NCI-H146 treated with DMSO at 0.1 percent for 48 hours (cell line): ENCODE results near the gene CHST9.
A peak's percentile ranks its signal among the peaks of the same experiment; 100 is the strongest.
"Not testable (repeated sequence)": the region's sequence is repeated elsewhere in the genome, so short reads cannot be mapped to it uniquely, and the experiment has no call there.

Source experiments
- DNase-seq: peaks from one replicate; lab custom pipeline; 2025; ENCODE audit not compliant: unreplicated experiment; lab: John Stamatoyannopoulos, UW

Gene CHST9

DNA sequence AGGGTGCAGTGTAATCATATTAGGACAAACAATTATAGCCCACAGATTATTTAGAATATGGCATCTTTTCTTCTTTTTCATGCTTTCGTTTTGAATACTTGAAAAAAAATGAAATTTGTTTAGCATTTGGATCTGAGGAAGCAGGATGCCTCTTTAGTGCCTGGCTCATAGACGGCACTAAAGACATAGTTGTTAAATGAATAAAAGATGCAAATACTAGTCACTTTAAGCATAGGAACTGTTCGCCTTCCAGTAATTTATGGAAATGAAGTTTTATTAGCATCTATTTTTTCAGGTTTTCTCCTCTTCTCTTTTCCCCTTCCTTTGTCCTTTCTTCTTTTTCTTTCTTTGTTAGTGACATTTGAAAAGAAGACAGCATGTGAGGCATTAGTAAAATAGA, 80.4 kb downstream of the CHST9 start:
- no peak for DNase-seq

DNA sequence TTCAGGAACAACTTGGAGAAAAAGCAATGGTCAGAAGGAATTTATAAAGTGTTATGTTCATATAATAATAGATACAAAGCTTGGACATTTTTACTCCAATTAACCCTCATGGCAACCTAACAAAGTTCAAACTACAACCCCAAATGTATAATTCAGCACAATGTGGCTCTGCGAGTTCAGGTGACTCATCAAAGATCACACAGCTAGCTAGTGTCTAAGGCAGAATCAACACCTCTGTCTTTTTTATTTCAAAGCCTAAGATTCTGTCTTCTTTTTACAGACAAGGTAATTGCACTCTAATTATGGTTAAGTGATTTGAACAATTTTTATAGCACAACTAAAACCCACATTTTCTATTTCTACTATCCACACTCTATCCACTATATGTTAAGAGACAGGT, 90.5 kb downstream of the CHST9 start:
- DNase-seq, result peak; percentile 84

DNA sequence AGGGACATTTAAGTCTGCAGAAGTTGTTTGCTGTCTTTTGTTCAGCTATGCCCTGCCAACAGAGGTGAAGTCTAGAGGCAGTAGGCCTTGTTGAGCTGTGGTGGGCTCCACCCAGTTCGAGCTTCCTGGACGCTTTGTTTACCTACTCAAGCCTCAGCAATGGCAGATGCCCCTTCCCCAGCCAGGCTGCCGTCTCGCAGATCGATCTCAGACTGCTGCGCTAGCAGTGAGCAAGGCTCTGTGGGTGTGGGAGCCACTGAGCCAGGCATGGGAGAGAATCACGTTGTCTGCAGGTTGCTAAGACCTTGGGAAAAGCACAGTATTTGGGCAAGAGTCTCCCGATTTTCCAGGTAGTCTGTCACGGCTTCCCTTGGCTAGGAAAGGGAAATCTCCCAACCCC, 91.8 kb downstream of the CHST9 start:
- DNase-seq, result not testable (repeated sequence)

DNA sequence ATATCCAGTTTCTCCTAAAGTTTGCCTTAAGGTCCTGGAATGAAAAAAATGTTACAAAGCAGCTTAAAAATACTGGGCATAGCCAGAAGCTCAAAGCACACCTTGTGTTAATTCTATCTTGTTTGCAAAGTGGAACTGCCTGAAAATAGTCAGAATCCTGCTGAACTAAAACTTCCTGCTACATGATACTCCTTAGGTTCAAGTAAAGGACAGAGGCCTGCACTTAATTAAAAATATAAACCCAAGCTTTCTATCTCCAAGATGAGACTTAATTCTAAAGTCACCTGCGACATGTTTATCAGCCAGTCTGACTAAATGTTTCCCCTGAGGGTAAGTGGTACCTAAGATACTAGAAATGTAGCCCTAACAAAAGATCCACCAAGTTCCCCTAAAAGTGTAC, 103.4 kb downstream of the CHST9 start:
- no peak for DNase-seq

DNA sequence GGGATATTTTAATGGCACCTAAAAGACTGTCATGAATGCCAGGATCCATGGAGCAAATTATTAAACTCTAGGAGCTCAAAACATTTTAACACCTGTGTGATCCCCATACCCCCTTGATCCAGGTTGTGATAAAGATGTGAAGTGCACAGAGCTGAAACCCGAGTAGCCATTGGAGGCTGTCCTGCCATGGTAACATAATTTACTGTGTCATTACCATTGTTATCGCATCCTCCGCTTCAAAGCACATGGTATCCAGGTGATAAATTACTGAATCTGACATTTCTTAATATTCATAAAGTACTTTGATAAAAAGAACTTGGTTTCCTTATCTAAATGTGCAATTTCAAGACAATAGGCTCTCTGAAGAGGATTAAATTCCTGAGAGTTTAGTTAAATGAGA, 109.3 kb downstream of the CHST9 start:
- DNase-seq, result peak; percentile 94

DNA sequence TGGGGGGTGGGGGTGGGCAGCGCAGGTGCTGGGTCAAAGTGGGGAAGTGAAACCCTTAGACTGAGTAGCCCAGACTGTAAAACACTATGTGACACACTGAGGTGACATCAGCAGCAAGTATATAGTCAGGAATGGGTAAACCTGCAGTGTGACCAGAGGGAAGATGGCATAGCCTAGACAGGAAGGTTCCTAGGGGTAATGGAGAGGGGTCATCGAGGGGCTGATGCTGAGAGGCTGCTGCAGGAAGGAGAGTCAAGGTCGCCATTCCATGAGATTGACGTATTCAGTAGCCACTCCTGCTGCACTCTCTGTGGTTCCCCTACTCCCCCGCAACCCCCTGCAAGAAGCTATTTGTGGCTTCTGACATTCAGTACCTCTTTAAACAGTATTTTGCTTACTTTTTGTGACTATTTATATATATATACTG, 111.7 kb downstream of the CHST9 start:
- no peak for DNase-seq

DNA sequence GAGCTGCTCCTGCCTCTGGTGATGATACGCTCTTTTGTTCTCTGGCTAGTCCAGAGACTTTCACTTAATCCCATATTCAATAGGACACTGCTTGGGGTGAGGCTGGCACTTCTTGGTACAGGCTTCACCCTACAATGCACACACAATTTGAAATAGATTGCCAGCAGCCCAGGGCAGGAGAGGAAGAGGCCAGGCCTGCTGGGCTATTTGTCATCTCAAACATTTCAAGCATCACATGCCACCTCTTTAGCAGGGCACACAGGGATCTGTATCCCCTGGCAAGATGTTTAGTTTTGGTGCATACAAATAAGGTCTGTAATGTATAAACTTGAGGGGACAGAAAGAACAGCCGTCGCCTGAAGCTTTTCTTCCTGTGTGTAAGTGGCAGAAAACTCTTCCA, 120.4 kb downstream of the CHST9 start:
- no peak for DNase-seq

DNA sequence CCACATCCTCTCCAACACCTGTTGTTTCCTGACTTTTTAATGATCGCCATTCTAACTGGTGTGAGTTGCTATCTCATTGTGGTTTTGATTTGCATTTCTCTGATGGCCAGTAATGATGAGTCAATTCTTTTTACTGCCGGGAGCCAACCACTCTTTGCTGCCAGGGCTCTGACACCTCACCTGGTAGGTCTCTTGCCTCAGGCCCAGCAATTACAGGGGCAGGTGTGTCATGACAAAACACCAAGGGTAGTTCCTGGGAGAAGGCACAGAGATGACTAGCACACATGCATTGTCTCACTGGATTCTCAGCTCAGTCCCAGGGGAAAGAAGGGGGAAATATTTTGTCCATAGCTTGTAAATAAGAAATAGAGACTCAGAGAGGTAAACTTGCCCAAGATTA, 122.3 kb downstream of the CHST9 start:
- DNase-seq, result peak; percentile 65

DNA sequence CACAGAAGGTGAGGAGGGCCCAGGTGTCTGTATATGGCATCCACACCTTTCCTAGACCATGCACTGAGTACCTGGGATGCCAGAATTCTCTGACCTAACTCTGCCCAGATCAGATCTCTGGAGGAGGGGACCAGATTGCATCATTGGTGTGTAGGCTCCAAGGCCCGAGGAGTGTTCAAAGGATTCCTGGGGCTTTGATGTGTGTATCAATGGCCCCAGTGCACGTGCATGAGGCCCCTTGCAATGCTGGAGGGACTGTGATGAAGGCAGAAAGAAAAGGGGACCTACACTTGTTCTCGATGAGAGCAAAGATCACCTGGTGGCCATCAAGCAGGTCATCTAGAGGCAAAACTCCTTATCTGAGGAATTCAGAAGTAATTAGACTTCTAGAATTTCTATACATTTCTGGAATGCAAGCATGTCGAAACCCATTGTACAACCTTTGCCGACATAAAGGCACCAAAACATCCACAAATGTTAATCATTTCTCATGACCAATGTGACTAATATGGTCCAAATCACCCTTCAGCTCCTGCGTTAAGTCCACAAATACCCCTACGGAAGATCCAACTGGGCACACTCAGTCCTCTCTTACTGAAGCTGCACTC, 123.5 kb downstream of the CHST9 start:
- DNase-seq, result no peak

DNA sequence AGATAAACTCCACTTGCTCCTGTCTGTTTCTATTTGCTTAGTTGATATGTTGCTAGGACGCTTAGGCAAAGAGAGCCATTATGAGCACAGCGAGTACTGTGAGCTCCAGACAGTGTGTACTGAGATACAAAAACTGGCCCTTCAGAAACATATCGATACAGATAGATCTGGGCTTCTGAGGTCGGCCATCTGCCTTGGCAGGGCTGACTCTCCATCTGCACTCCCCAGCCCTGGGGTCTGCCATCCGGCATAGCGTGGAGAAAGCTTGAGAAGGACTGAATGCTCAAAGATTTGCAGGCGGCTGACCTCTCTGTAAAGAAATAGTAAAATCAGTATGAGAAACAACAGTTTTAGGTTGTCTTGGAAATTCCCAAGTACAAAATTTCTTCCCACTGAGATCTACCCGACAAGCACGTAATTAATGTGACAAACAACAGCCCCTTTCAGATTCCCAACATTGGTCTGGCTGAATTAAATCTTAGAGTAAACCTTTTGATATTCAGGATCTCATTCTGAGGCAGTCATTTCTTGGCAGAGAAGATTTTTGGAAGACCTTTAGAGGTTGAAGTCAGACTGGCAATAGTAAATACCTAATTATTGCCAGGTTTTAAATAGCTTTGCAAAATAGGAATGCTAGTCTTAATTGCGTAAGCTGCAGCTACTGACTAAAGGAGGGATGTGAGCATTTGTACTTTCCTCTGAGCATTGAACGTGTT, 127.4 kb downstream of the CHST9 start:
- DNase-seq, result peak; percentile 99

DNA sequence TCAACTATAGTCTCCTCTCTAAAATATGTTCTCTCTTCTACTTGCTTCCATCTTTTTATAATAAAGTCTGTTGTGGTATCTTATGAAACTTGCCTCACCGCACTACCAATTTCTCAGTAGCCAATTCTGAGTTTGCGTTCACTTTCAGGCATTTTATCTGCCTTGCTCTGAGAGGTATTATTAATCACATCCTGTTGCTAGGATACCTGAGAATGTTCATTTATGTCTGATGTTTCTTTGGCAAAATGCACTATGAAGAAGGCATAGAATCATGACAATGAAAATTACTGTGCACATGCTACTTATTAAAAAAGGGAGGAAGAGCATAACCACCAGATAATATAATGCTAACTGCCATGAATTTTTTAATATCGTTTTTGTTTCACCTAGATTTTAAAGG, 130.2 kb downstream of the CHST9 start:
- no peak for DNase-seq

DNA sequence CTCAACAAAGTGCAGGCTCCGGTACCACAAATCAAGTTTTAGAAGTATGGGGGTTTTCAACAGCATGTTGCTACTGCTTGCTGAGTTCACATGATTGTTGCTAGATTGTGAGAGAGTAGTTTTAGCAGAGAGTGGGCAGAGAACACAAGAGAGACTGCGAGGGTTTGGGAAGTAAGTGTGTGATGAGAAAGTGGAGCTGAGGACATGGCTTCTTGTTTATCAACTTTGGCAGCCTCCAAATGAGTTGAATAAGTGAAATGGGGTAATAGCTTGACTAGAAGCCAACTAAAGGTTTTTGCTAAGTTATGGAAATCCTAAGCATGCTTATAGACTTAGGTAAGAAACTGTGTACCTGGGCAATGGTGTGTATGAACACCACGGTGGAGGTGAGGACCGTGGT, 135.1 kb downstream of the CHST9 start:
- DNase-seq, result no peak

DNA sequence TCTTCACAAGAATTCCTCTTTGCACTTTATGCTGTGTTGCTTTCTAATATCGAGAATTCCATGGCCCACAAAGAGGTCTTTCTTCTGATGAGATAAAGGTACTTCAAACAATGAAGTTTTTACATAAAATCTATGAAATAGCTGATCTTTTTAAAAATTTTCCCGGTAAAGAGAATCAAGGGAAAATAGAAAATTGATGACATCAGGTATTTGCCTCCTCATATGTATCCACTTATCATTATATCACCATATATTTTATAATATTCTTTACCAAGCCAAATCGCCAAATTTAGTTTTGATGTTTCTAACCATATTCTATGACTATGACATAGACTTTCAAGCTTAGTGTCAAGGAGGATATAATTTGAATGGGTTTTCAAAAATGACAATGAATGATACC, 139.8 kb downstream of the CHST9 start:
- DNase-seq, result no peak

DNA sequence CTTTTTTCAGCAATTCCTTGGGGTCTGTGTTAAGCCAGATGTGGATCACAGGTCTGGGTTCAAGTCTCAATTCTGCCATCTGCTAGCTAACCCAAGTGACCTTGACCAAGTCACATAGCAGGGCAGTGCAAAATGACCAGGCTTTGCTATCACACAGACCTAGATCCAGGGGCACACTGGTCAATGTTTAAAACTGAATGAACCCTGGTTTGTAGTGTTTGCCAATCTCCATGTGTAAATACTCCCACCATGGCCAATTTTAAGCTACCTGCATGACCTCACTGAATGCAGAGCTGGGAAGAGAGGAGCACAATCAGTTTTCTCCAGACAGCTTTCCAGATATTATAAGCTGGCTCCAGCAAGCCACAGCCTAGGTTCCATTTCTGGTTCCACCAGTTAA, 142.9 kb downstream of the CHST9 start:
- DNase-seq, result peak; percentile 23

DNA sequence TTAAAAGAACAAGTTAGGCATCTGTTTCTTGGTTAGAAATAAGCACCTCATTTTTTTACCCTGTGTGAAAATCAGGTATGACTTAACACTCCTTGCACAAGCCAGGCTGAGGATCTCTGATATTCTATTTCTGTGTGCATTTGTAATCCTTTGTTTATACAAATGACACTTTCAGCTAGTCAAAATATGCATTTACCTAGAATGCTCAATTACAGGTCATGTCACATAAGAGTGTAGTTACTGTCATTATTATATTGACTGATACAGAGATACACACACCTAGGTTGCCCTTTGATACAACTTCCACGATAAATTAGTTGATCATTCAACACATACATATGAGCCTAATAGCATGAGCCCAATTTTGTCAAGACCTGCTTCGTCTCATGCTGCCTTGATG, 144.3 kb downstream of the CHST9 start:
- no peak for DNase-seq

DNA sequence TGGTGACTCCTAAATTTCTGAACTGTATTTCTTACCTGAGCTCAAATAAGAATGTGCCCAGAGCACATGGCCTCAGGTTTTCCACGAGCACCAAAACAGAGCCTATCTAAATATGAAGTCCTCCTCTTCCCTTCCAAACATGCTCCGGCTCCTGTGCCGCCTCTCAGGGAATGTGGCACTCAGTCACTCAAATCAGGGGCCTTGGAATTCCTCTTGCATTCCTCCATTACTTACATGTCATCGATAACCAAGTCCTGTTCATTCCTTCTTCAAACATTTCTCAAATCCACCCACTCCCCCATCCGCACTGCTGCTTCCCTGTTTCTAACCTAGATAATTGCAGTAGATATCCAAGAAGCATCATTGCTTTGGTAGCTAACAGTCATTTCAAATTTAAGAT, 151.4 kb downstream of the CHST9 start:
- no peak for DNase-seq

DNA sequence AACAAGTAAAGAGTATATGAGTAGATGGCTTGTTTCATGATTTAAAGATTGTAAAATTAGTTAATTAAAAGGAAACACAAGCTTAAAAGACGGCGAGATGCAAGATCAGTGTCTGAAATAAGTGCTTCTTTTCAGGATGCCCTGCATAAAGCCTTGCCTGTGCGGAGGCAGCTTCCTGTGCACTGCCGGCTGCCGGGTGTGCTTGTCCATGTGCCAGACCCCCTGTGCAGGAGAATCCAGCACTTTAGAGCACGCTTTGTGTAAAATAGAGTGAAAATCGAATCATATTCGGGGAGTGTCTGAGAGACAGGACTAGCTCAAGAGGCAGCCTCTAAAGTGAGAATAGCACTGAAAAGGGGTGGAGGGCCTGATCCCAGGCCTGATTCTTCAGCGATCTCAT, 154.7 kb downstream of the CHST9 start:
- no peak for DNase-seq

DNA sequence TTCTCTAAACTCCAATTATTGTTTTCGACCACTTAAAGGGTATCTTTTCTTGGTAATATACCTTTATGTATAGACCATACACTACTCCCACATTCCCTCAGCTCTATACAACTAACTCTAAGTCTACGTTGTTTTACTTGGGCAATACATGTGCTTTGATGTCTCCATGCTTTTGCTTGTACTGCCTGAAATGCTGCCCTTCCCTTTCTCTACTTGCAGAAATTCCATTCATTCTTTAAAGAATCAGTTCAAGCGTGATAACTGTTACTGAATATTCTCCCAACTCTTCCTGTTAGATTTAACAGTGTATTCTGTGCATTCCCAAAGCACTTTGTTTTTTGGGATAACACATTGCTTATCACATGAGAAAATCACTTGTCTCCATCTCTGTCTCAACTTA, 162.6 kb downstream of the CHST9 start:
- no peak for DNase-seq

DNA sequence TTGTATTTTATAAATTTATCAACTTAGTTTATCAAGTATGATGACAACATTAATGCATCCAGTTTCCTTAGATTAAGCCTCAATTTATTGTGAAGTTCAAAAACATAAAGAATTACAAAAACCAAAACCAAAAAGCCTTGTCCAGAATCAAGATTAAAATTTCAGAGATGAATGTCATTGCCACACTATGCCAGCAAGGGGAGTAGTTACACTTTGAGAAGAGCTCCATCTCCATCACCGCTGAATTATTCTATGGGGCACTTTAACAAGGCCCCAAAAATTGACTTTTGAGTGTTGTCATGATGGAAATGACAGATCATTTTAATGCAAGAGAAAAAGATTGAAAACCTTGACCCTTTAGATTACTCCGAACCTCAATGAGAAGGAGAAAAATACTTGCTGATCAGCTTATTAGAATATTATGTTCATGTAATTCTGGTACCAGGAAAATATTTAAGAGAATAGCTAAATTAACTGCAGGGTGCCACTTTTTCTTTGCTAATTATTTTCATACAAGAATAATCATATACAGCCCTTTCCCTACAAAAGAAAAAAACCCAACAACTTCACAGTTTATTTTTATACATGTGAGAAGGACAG, 167.1 kb downstream of the CHST9 start:
- DNase-seq, result peak; percentile 32

DNA sequence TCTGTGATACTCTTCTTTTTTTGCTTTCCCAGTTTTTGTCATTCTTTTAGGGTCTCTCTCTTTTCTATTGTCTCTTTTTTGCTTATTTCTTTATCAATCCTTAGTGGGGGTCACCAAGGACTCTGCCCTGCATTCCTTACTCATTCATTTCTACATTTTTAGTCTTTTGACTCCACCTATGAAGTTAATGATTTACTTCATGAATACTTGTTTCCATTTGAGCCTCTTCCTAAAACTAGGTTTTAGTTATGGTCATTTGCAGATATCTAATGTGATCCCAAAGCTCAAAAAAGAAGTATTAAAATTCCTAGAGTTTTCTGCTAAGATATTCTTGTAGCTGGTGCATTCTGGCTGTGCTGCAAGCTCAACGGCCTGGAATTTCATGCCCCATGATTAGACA, 170.3 kb downstream of the CHST9 start:
- no peak for DNase-seq

DNA sequence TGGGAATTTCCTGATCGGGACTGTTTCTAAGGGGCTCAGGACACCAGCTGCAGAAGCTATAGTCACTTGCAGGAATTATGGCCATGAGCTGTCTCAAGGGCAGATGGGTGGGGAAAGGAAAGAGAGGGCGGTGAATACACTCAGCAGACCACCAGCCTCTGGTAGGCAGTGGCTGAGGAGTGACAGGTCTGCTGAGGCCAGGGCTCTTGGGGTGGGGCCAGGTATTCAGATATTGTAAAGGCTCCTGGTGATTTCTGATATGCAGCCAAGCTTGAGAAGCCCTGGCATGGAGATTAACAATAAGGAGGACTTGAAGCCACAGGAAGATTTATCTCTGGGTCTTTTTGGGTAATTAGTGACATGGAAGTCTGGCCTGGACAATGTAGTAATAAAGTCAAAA, 174.3 kb downstream of the CHST9 start:
- no peak for DNase-seq

DNA sequence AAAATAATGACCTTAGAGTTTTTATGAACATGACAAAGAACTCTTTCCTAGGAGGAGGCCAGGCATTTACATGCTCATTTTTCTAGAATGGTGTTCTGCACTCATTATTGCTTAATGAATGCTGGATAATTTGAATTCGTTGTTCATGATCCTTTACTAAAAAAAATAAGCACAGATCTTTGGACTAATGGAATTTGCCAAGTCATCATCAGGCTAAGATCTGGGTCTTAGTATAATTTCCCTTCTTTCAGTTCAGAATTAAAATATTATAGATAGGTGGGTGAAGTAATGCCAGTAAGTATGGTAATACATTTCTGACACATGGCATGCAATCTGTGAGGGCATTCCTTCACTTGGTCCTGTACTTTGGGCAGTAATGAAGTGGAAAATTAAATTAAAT, 175.8 kb downstream of the CHST9 start:
- DNase-seq, result no peak

DNA sequence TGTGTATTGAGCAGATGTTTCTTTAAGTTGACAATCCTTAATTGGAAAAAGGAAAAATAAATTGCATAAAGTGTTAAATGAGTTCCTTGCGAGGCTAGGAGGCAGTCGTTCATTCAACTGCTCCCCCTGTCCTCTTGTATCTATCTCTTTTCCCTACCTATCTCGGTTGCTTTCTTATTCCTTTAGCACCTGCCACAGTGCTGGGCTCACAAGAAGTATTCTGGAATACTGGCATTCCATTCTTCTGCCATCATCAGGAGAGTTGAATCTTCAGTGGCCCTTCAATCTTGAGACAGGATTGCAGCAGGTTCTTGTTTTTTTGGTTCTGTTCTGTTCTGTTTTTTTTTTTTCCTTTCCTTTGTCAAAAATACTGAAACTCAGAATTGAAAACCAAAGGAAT, 176.5 kb downstream of the CHST9 start:
- DNase-seq, result no peak
